GM23338 (cell line): ENCODE results near the gene PIGV. TPM values are rescaled to one million over a fixed set of nuclear protein-coding genes. Genes with fewer than 3 reads are reported as not detected.

ENCODE experiments used
- ATAC-seq: fragments of 200-7000 bp; cut with Tn5 transposase; 3 replicates; pipeline ENCODE4 v1.9.1; 2020
- DNase-seq: peaks from one replicate; pipeline ENCODE4 v3.0.0-alpha.2; 2015; ENCODE audit warnings: low spot score
- H2AFZ ChIP-seq: fragments of 200-600 bp; sonication (generic); 2 replicates; pipeline ENCODE4 v1.8.0; 2016; ENCODE audit warnings: antibody characterized with exemption, mild to moderate bottlenecking, moderate library complexity
- H3F3A ChIP-seq: fragments of 200-600 bp; sonication (generic); replicated peaks from 2 replicates; pipeline ENCODE4 v1.8.0; 2017; ENCODE audit warnings: antibody characterized with exemption, mixed run types, low read depth
- H3K27ac ChIP-seq: fragments of 200-600 bp; sonication (generic); 2 replicates; pipeline ENCODE4 v1.6.1; 2016; ENCODE audit warnings: low read depth
- H3K27me3 ChIP-seq: fragments of 200-600 bp; sonication (generic); 2 replicates; pipeline ENCODE4 v1.8.0; 2016; ENCODE audit warnings: mild to moderate bottlenecking, mixed run types, moderate library complexity; ENCODE audit not compliant: insufficient read depth
- H3K36me3 ChIP-seq: fragments of 200-600 bp; sonication (generic); 2 replicates; pipeline ENCODE4 v1.8.0; 2016; ENCODE audit warnings: mild to moderate bottlenecking; ENCODE audit not compliant: insufficient read depth
- H3K4me1 ChIP-seq: fragments of 200-600 bp; sonication (generic); 2 replicates; pipeline ENCODE4 v1.8.0; 2016; ENCODE audit warnings: mild to moderate bottlenecking, moderate library complexity; ENCODE audit not compliant: insufficient read depth
- H3K4me2 ChIP-seq: fragments of 200-600 bp; sonication (generic); 2 replicates; pipeline ENCODE4 v1.7.1; 2017; ENCODE audit warnings: mixed run types
- H3K4me3 ChIP-seq: fragments of 200-600 bp; sonication (generic); 2 replicates; pipeline ENCODE4 v1.6.1; 2016; ENCODE audit warnings: mixed run types
- H3K79me2 ChIP-seq: fragments of 200-600 bp; sonication (generic); replicated peaks from 2 replicates; pipeline ENCODE4 v1.8.0; 2017; ENCODE audit warnings: mild to moderate bottlenecking; ENCODE audit not compliant: insufficient read depth
- H3K9me2 ChIP-seq: fragments of 200-600 bp; sonication (generic); 2 replicates; pipeline ENCODE4 v1.8.0; 2017; ENCODE audit not compliant: insufficient read depth
- H4K20me1 ChIP-seq: fragments of 200-600 bp; sonication (generic); replicated peaks from 2 replicates; pipeline ENCODE4 v1.8.0; 2017; ENCODE audit warnings: mild to moderate bottlenecking; ENCODE audit not compliant: insufficient read depth
- H3K27ac Mint-ChIP-seq: 2 replicates; pipeline ENCODE4 v1.8.0; 2020; ENCODE audit warnings: inconsistent platforms, mild to moderate bottlenecking, moderate library complexity, mixed read lengths
- H3K27me3 Mint-ChIP-seq: 3 replicates; pipeline ENCODE4 v1.8.0; 2022; ENCODE audit warnings: low read depth, mild to moderate bottlenecking, moderate library complexity, mixed read lengths, inconsistent platforms; ENCODE audit not compliant: insufficient read depth, poor library complexity
- H3K36me3 Mint-ChIP-seq: 3 replicates; pipeline ENCODE4 v1.8.0; 2021; ENCODE audit warnings: low read depth, mild to moderate bottlenecking, inconsistent platforms, moderate library complexity, mixed read lengths
- H3K4me1 Mint-ChIP-seq: 3 replicates; pipeline ENCODE4 v1.8.0; 2020; ENCODE audit warnings: mild to moderate bottlenecking, inconsistent platforms, mixed read lengths
- H3K4me3 Mint-ChIP-seq: 3 replicates; pipeline ENCODE4 v1.8.0; 2021; ENCODE audit warnings: moderate library complexity, mild to moderate bottlenecking, inconsistent platforms, mixed read lengths
- H3K9me3 Mint-ChIP-seq: 3 replicates; pipeline ENCODE4 v1.8.0; 2020; ENCODE audit warnings: moderate library complexity, mild to moderate bottlenecking, inconsistent platforms, mixed read lengths
- CREB1 ChIP-seq: fragments of 250-450 bp; sonication (Bioruptor Pico); IDR thresholded peaks from 2 replicates; pipeline ENCODE4 v1.5.0; 2020; ENCODE audit warnings: low read depth, mild to moderate bottlenecking, moderate library complexity
- EZH2 ChIP-seq: fragments of 200-600 bp; sonication (generic); IDR thresholded peaks from one replicate; pipeline ENCODE4 v1.8.0; 2017; ENCODE audit warnings: antibody characterized with exemption, mild to moderate bottlenecking, low read depth; ENCODE audit not compliant: unreplicated experiment
- EZH2phosphoT487 ChIP-seq: fragments of 200-600 bp; sonication (generic); IDR thresholded peaks from one replicate; pipeline ENCODE4 v1.8.1; 2018; ENCODE audit warnings: antibody characterized with exemption; ENCODE audit not compliant: unreplicated experiment
- JUNB ChIP-seq: IDR thresholded peaks from one replicate; pipeline ENCODE4 v1.6.1; 2016; ENCODE audit warnings: antibody characterized with exemption; ENCODE audit not compliant: unreplicated experiment
- NANOG ChIP-seq: IDR thresholded peaks from 2 replicates; pipeline ENCODE4 v1.6.1; 2016; ENCODE audit warnings: antibody characterized with exemption, borderline replicate concordance
- POLR2AphosphoS5 ChIP-seq: IDR thresholded peaks from 2 replicates; pipeline ENCODE4 v1.6.1; 2016; ENCODE audit warnings: antibody characterized with exemption, low read depth
- STAT1 ChIP-seq: IDR thresholded peaks from one replicate; pipeline ENCODE4 v1.6.1; 2016; ENCODE audit warnings: antibody characterized with exemption; ENCODE audit not compliant: unreplicated experiment
- ZNF114 ChIP-seq: fragments of 250-450 bp; sonication (Bioruptor Pico); IDR thresholded peaks from 2 replicates; pipeline ENCODE4 v1.5.0; 2020; ENCODE audit warnings: mild to moderate bottlenecking, moderate library complexity
- ZNF331 ChIP-seq: fragments of 250-450 bp; sonication (Bioruptor Pico); IDR thresholded peaks from 2 replicates; pipeline ENCODE4 v1.5.0; 2020; ENCODE audit warnings: low read depth, mild to moderate bottlenecking, moderate library complexity
- polyA plus RNA-seq: library from polyadenylated mRNA; unstranded; fragments of >200 nt; fragmentation: Nextera tagmentation; extraction: Ambion mirVana; gene quantifications from 2 replicates; pipeline ENCODE4 v1.2.1, GENCODE V29; 2016
- total RNA-seq: library from RNA; depleted of rRNA; stranded (reverse); fragments of >200 nt; shearing (Covaris generic); gene quantifications from 2 replicates; pipeline ENCODE4 v1.2.3, GENCODE V29; 2014
- TF ChIP-seq, protein P1 (sequence below): IDR thresholded peaks from 2 replicates; pipeline ENCODE4 v1.6.1; 2016; ENCODE audit warnings: antibody characterized with exemption
- TF ChIP-seq, protein P2 (sequence below): IDR thresholded peaks from one replicate; pipeline ENCODE4 v1.6.1; 2018; ENCODE audit warnings: antibody characterized with exemption; ENCODE audit not compliant: unreplicated experiment
- TF ChIP-seq, protein P3 (sequence below): fragments of 250-450 bp; sonication (Bioruptor Pico); IDR thresholded peaks from 2 replicates; pipeline ENCODE4 v1.5.0; 2020; ENCODE audit warnings: mild to moderate bottlenecking, moderate library complexity

Gene PIGV
- total and polyA plus RNA-seq, 2 experiments from 2014 or later = 4.5 to 12.6 TPM

DNA sequence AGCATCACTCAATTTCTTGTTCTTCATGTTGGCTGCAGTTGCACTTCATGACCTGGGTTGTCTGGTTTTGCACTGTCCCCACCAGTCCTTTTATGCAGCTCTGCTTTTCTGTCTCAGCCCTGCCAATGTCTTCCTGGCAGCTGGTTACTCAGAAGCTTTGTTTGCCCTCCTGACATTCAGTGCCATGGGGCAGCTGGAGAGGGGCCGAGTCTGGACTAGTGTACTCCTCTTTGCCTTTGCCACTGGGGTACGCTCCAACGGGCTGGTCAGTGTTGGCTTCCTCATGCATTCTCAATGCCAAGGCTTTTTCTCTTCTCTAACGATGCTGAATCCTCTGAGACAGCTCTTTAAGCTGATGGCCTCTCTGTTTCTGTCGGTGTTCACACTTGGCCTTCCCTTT is 6.6 kb downstream of the PIGV start:
- no peaks in the 10 kb centered on the region for H3K9me2 ChIP-seq
- Mint-ChIP-seq H3K4me1 (peaks cover 3% of the 10 kb centered on the region), H3K9me3 (no peaks in the 10 kb centered on the region), H3K27ac (no peak overlapping the region), H3K36me3 (peaks cover 17% of the 10 kb centered on the region), H3K4me3 (no peak overlapping the region), H3K27me3 (no peaks in the 10 kb centered on the region)
- no peak overlapping the region for H3K27ac ChIP-seq
- no peak overlapping the region for H3K4me2 ChIP-seq
- ATAC-seq (no peak), DNase-seq (no peak)
- peaks cover 3% of the 10 kb centered on the region; the same call in 1 of the 2 replicates for H3K4me1 ChIP-seq
- H3K27me3 ChIP-seq = no peaks in the 10 kb centered on the region
- H3F3A ChIP-seq = 0 out of 2 replicates have a peak, but pooled peaks cover 3% of the 10 kb centered on the region
- no peak overlapping the region for H2AFZ ChIP-seq
- H3K36me3 ChIP-seq = no peaks in the 10 kb centered on the region
- H4K20me1 ChIP-seq = peaks cover 4% of the 10 kb centered on the region
- no peaks in the 10 kb centered on the region for H3K79me2 ChIP-seq
- H3K4me3 ChIP-seq = no peak overlapping the region
- no peak for TF ChIP-seq CREB1 (CRISPR knock-in tag)
- no peak for TF ChIP-seq NANOG
- TF ChIP-seq, protein P1, sequence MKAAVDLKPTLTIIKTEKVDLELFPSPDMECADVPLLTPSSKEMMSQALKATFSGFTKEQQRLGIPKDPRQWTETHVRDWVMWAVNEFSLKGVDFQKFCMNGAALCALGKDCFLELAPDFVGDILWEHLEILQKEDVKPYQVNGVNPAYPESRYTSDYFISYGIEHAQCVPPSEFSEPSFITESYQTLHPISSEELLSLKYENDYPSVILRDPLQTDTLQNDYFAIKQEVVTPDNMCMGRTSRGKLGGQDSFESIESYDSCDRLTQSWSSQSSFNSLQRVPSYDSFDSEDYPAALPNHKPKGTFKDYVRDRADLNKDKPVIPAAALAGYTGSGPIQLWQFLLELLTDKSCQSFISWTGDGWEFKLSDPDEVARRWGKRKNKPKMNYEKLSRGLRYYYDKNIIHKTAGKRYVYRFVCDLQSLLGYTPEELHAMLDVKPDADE = no peak
- TF ChIP-seq JUNB = no peak
- TF ChIP-seq ZNF331 (CRISPR knock-in tag) = no peak
- TF ChIP-seq POLR2AphosphoS5 = no peak
- TF ChIP-seq EZH2 = no peak
- TF ChIP-seq, protein P2, sequence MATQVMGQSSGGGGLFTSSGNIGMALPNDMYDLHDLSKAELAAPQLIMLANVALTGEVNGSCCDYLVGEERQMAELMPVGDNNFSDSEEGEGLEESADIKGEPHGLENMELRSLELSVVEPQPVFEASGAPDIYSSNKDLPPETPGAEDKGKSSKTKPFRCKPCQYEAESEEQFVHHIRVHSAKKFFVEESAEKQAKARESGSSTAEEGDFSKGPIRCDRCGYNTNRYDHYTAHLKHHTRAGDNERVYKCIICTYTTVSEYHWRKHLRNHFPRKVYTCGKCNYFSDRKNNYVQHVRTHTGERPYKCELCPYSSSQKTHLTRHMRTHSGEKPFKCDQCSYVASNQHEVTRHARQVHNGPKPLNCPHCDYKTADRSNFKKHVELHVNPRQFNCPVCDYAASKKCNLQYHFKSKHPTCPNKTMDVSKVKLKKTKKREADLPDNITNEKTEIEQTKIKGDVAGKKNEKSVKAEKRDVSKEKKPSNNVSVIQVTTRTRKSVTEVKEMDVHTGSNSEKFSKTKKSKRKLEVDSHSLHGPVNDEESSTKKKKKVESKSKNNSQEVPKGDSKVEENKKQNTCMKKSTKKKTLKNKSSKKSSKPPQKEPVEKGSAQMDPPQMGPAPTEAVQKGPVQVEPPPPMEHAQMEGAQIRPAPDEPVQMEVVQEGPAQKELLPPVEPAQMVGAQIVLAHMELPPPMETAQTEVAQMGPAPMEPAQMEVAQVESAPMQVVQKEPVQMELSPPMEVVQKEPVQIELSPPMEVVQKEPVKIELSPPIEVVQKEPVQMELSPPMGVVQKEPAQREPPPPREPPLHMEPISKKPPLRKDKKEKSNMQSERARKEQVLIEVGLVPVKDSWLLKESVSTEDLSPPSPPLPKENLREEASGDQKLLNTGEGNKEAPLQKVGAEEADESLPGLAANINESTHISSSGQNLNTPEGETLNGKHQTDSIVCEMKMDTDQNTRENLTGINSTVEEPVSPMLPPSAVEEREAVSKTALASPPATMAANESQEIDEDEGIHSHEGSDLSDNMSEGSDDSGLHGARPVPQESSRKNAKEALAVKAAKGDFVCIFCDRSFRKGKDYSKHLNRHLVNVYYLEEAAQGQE = no peak
- TF ChIP-seq EZH2phosphoT487 = no peak
- TF ChIP-seq, protein P3, sequence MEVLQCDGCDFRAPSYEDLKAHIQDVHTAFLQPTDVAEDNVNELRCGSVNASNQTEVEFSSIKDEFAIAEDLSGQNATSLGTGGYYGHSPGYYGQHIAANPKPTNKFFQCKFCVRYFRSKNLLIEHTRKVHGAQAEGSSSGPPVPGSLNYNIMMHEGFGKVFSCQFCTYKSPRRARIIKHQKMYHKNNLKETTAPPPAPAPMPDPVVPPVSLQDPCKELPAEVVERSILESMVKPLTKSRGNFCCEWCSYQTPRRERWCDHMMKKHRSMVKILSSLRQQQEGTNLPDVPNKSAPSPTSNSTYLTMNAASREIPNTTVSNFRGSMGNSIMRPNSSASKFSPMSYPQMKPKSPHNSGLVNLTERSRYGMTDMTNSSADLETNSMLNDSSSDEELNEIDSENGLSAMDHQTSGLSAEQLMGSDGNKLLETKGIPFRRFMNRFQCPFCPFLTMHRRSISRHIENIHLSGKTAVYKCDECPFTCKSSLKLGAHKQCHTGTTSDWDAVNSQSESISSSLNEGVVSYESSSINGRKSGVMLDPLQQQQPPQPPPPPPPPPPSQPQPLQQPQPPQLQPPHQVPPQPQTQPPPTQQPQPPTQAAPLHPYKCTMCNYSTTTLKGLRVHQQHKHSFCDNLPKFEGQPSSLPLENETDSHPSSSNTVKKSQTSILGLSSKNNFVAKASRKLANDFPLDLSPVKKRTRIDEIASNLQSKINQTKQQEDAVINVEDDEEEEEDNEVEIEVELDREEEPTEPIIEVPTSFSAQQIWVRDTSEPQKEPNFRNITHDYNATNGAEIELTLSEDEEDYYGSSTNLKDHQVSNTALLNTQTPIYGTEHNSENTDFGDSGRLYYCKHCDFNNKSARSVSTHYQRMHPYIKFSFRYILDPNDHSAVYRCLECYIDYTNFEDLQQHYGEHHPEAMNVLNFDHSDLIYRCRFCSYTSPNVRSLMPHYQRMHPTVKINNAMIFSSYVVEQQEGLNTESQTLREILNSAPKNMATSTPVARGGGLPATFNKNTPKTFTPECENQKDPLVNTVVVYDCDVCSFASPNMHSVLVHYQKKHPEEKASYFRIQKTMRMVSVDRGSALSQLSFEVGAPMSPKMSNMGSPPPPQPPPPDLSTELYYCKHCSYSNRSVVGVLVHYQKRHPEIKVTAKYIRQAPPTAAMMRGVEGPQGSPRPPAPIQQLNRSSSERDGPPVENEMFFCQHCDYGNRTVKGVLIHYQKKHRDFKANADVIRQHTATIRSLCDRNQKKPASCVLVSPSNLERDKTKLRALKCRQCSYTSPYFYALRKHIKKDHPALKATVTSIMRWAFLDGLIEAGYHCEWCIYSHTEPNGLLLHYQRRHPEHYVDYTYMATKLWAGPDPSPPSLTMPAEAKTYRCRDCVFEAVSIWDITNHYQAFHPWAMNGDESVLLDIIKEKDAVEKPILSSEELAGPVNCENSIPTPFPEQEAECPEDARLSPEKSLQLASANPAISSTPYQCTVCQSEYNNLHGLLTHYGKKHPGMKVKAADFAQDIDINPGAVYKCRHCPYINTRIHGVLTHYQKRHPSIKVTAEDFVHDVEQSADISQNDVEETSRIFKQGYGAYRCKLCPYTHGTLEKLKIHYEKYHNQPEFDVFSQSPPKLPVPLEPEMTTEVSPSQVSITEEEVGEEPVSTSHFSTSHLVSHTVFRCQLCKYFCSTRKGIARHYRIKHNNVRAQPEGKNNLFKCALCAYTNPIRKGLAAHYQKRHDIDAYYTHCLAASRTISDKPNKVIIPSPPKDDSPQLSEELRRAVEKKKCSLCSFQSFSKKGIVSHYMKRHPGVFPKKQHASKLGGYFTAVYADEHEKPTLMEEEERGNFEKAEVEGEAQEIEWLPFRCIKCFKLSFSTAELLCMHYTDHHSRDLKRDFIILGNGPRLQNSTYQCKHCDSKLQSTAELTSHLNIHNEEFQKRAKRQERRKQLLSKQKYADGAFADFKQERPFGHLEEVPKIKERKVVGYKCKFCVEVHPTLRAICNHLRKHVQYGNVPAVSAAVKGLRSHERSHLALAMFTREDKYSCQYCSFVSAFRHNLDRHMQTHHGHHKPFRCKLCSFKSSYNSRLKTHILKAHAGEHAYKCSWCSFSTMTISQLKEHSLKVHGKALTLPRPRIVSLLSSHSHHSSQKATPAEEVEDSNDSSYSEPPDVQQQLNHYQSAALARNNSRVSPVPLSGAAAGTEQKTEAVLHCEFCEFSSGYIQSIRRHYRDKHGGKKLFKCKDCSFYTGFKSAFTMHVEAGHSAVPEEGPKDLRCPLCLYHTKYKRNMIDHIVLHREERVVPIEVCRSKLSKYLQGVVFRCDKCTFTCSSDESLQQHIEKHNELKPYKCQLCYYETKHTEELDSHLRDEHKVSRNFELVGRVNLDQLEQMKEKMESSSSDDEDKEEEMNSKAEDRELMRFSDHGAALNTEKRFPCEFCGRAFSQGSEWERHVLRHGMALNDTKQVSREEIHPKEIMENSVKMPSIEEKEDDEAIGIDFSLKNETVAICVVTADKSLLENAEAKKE (CRISPR knock-in tag) = no peak
- no peak for TF ChIP-seq ZNF114 (CRISPR knock-in tag)
- no peak for TF ChIP-seq STAT1
